ENCODE measurements around the gene FAM163B.

Gene FAM163B

DNA sequence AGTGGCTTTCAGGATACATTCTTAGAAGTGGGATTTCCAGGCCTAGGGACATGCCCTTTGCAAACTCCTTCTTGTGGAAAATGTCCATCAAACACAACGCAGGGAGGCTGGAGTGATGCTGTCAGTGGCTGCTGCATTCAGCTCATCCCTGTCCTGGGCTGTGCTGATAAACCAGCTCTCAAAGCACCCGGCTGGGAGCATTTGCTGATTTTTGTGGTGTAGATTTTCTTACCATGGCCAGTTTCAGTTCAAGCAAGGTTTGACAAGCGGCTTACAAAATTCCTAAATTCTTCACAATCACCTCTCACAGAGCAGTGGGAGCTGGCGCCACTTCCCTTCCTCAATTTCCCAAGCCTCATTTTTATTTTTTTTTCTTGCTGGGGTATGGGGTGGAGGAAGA is 28.2 kb downstream of the FAM163B start:
- TF ChIP-seq, protein P1, sequence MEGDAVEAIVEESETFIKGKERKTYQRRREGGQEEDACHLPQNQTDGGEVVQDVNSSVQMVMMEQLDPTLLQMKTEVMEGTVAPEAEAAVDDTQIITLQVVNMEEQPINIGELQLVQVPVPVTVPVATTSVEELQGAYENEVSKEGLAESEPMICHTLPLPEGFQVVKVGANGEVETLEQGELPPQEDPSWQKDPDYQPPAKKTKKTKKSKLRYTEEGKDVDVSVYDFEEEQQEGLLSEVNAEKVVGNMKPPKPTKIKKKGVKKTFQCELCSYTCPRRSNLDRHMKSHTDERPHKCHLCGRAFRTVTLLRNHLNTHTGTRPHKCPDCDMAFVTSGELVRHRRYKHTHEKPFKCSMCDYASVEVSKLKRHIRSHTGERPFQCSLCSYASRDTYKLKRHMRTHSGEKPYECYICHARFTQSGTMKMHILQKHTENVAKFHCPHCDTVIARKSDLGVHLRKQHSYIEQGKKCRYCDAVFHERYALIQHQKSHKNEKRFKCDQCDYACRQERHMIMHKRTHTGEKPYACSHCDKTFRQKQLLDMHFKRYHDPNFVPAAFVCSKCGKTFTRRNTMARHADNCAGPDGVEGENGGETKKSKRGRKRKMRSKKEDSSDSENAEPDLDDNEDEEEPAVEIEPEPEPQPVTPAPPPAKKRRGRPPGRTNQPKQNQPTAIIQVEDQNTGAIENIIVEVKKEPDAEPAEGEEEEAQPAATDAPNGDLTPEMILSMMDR (IDR thresholded peaks at IDR 0.05; ENCODE audit: control insufficient read depth, insufficient read depth, low read depth, low read length, missing control alignments) = no peak
- DNase-seq (ENCODE audit: low read depth) = no peak

GRCh38 chr9:133580419-133580738 is 28.8 kb downstream of the FAM163B start:
- no peak overlapping the region for H3K4me3 ChIP-seq (ENCODE audit: control insufficient read depth, low read depth, low read length)
- DNase-seq (ENCODE audit: low read depth) = no peak
- TF ChIP-seq, protein P1 (IDR thresholded peaks at IDR 0.05; ENCODE audit: control insufficient read depth, insufficient read depth, low read depth, low read length, missing control alignments) = no peak

More for the DNA sequence above, 28.2 kb downstream of the FAM163B start:
- H3K4me3 ChIP-seq (ENCODE audit: control insufficient read depth, low read depth, low read length) = no peak overlapping the region

GRCh38 chr9:133579601-133580418 is 29.4 kb downstream of the FAM163B start:
- no peak for DNase-seq (ENCODE audit: low read depth)
- TF ChIP-seq, protein P1 (IDR thresholded peaks at IDR 0.05; ENCODE audit: control insufficient read depth, insufficient read depth, low read depth, low read length, missing control alignments) = no peak
- no peak overlapping the region for H3K4me3 ChIP-seq (ENCODE audit: control insufficient read depth, low read depth, low read length)

- TF ChIP-seq, protein P1 (IDR thresholded peaks at IDR 0.05; ENCODE audit: control insufficient read depth, insufficient read depth, low read depth, low read length, missing control alignments) = no peak
- DNase-seq (ENCODE audit: low read depth) = no peak
- no peak overlapping the region for H3K4me3 ChIP-seq (ENCODE audit: control insufficient read depth, low read depth, low read length)
Measured at GRCh38 chr9:133578524-133579441, 30.4 kb downstream of the FAM163B start.

GRCh38 chr9:133577737-133578112 is 31.5 kb downstream of the FAM163B start:
- H3K4me3 ChIP-seq (ENCODE audit: control insufficient read depth, low read depth, low read length) = no peak overlapping the region
- TF ChIP-seq, protein P1 (IDR thresholded peaks at IDR 0.05; ENCODE audit: control insufficient read depth, insufficient read depth, low read depth, low read length, missing control alignments) = no peak
- DNase-seq (ENCODE audit: low read depth) = no peak

GRCh38 chr9:133576875-133577736 is 32.1 kb downstream of the FAM163B start:
- TF ChIP-seq, protein P1 (IDR thresholded peaks at IDR 0.05; ENCODE audit: control insufficient read depth, insufficient read depth, low read depth, low read length, missing control alignments) = no peak
- no peak overlapping the region for H3K4me3 ChIP-seq (ENCODE audit: control insufficient read depth, low read depth, low read length)
- no peak for DNase-seq (ENCODE audit: low read depth)
